DOHH2 (cell line): ENCODE measurements around the gene MS4A1.

Source experiments
- H3F3A ChIP-seq: fragments of 200-600 bp; sonication (generic), shearing (Covaris generic); 2 replicates; pipeline ENCODE4 v1.6.0; 2016; ENCODE audit warnings: antibody characterized with exemption, mild to moderate bottlenecking; ENCODE audit not compliant: control insufficient read depth, insufficient read depth
- H3K27ac ChIP-seq: fragments of 200-600 bp; sonication (generic); 2 replicates; pipeline ENCODE4 v1.5.1; 2014; ENCODE audit warnings: low read depth, mild to moderate bottlenecking, low read length, moderate library complexity
- H3K27me3 ChIP-seq: fragments of 200-600 bp; sonication (generic); 2 replicates; pipeline ENCODE4 v1.6.1; 2014; ENCODE audit warnings: mild to moderate bottlenecking, low read length, mixed read lengths; ENCODE audit not compliant: control insufficient read depth
- H3K36me3 ChIP-seq: fragments of 200-600 bp; sonication (generic); 2 replicates; pipeline ENCODE4 v1.6.1; 2014; ENCODE audit warnings: mild to moderate bottlenecking, low read length, moderate library complexity, mixed read lengths; ENCODE audit not compliant: control insufficient read depth
- H3K4me1 ChIP-seq: fragments of 200-600 bp; sonication (generic); 2 replicates; pipeline ENCODE4 v1.6.1; 2014; ENCODE audit warnings: mild to moderate bottlenecking, low read length, mixed read lengths; ENCODE audit not compliant: control insufficient read depth
- H3K4me2 ChIP-seq: fragments of 200-600 bp; sonication (generic); 2 replicates; pipeline ENCODE4 v1.6.0; 2014; ENCODE audit warnings: mild to moderate bottlenecking, low read length, moderate library complexity
- H3K4me3 ChIP-seq: fragments of 200-600 bp; sonication (generic); 2 replicates; pipeline ENCODE4 v1.5.1; 2014; ENCODE audit warnings: mild to moderate bottlenecking, low read length, mixed read lengths
- H3K79me2 ChIP-seq: fragments of 200-600 bp; sonication (generic); 2 replicates; pipeline ENCODE4 v1.6.1; 2014; ENCODE audit warnings: mild to moderate bottlenecking, low read length, mixed read lengths; ENCODE audit not compliant: control insufficient read depth
- H3K9me2 ChIP-seq: fragments of 200-600 bp; sonication (generic); replicated peaks from 2 replicates; pipeline ENCODE4 v1.6.1; 2014; ENCODE audit warnings: mild to moderate bottlenecking, low read length, mixed read lengths; ENCODE audit not compliant: control insufficient read depth
- H3K9me3 ChIP-seq: fragments of 200-600 bp; sonication (generic); 2 replicates; pipeline ENCODE4 v1.6.1; 2014; ENCODE audit warnings: antibody characterized with exemption, low read length, mixed read lengths; ENCODE audit not compliant: control insufficient read depth, insufficient read depth
- H4K20me1 ChIP-seq: fragments of 200-600 bp; sonication (generic); 2 replicates; pipeline ENCODE4 v1.6.0; 2014; ENCODE audit warnings: low read depth, mild to moderate bottlenecking, antibody characterized with exemption, low read length, moderate library complexity; ENCODE audit not compliant: control insufficient read depth, insufficient read depth
- CTCF ChIP-seq: fragments of 200-600 bp; sonication (generic); IDR thresholded peaks from one replicate; pipeline ENCODE4 v1.5.1; 2014; ENCODE audit warnings: antibody characterized with exemption, mild to moderate bottlenecking, low read depth, low read length; ENCODE audit not compliant: poor library complexity, severe bottlenecking
- EZH2phosphoT487 ChIP-seq: fragments of 200-600 bp; sonication (generic); IDR thresholded peaks from 2 replicates; pipeline ENCODE4 v1.6.1; 2017; ENCODE audit warnings: borderline replicate concordance, mild to moderate bottlenecking, antibody characterized with exemption, low read length, moderate library complexity, mixed read lengths

The MS4A1 gene

DNA sequence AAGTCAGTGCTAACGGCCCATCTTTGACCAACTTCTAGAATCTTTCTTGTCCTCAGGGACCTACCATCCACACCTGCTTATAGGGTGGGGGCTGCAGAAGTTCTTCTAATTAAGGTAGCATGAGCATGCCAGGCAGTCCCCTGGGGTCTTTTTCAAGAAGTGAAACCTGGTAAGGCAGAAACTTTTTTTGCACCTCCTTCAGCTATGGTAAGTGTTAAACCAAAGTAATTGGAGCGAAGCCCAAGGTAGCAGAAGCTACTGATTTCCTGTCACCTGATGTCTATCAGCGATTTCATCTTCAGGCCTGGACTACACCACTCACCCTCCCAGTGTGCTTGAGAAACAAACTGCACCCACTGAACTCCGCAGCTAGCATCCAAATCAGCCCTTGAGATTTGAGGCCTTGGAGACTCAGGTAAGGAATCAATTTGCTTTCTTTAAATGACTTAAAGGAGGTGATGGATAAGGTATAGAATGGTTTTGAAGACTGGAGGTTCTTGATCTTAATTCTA lies at the start of gene MS4A1:
TSS of gene MS4A1 (plus strand) at position 317 of the 512 bp plus-strand sequence. CDS start 6,528 bp downstream, outside the sequence.
- no peaks in the 10 kb centered on the region for H3K27me3 ChIP-seq
- peaks cover 21% of the 10 kb centered on the region for H3F3A ChIP-seq
- H3K36me3 ChIP-seq, result peaks cover 67% of the 10 kb centered on the region
- no peak for TF ChIP-seq CTCF
- no peak for TF ChIP-seq EZH2phosphoT487
- peaks cover 4% of the 10 kb centered on the region; the same call in 1 of the 2 replicates for H3K9me3 ChIP-seq
- peak within 1 kb of the TSS; percentile 93 for H3K4me2 ChIP-seq
- peaks cover 66% of the 10 kb centered on the region for H3K4me1 ChIP-seq
- peaks cover 7% of the 10 kb centered on the region; the same call in 1 of the 2 replicates for H4K20me1 ChIP-seq
- no peaks in the 10 kb centered on the region for H3K9me2 ChIP-seq
- H3K27ac ChIP-seq, result peak within 1 kb of the TSS; percentile 98
- peaks cover 62% of the 10 kb centered on the region for H3K79me2 ChIP-seq
- H3K4me3 ChIP-seq, result peak within 1 kb of the TSS; percentile 81

DNA sequence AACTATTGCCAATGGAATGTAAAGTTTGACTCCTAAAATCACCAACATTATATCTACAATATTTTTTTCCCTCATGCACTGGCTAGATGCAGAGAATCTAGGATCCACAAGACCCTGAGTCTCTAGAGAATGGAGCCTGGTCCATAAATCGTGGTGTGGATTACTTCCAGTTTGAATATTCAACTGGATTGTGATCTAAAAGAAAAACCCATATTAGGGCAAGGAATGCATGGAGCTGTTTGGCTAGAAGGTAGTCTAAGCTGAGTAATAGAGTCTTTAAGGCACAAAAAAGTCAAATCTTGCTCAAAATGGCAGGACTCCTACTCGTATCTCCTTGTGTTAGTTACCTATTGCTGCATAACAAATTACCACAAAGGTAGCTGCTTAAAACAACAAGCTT lies 35.6 kb upstream of the MS4A1 start:
- no peaks in the 10 kb centered on the region; the same call in 1 of the 2 replicates for H3K9me3 ChIP-seq
- TF ChIP-seq EZH2phosphoT487, result no peak
- no peak for TF ChIP-seq CTCF
- H3K4me3 ChIP-seq, result no peak overlapping the region
- no peaks in the 10 kb centered on the region for H3K79me2 ChIP-seq
- H4K20me1 ChIP-seq, result no peaks in the 10 kb centered on the region
- no peaks in the 10 kb centered on the region for H3K27me3 ChIP-seq
- no peaks in the 10 kb centered on the region for H3K36me3 ChIP-seq
- H3K4me2 ChIP-seq, result no peak overlapping the region
- H3F3A ChIP-seq, result no peaks in the 10 kb centered on the region
- no peaks in the 10 kb centered on the region for H3K9me2 ChIP-seq
- H3K4me1 ChIP-seq, result no peaks in the 10 kb centered on the region
- H3K27ac ChIP-seq, result no peak overlapping the region

- H3K27ac ChIP-seq, result no peak overlapping the region
- no peaks in the 10 kb centered on the region for H3F3A ChIP-seq
- no peaks in the 10 kb centered on the region for H3K9me2 ChIP-seq
- TF ChIP-seq CTCF (no peak), EZH2phosphoT487 (no peak)
- no peak overlapping the region for H3K4me2 ChIP-seq
- H3K27me3 ChIP-seq, result no peaks in the 10 kb centered on the region
- no peaks in the 10 kb centered on the region for H3K36me3 ChIP-seq
- no peaks in the 10 kb centered on the region for H3K79me2 ChIP-seq
- H3K4me3 ChIP-seq, result no peak overlapping the region
- no peaks in the 10 kb centered on the region; the same call in 1 of the 2 replicates for H3K9me3 ChIP-seq
- H3K4me1 ChIP-seq, result no peaks in the 10 kb centered on the region
- no peaks in the 10 kb centered on the region for H4K20me1 ChIP-seq
Observed at GRCh38 chr11:60422609-60423008, 33.0 kb upstream of the MS4A1 start.
